Non-pigmented ciliary epithelial cell (primary cell): ENCODE measurements around the gene THSD8.
"Not testable (repeated sequence)": the region's sequence is repeated elsewhere in the genome, so short reads cannot be mapped to it uniquely, and the experiment has no call there.

ENCODE experiments used
- DNase-seq: peaks from one replicate; pipeline ENCODE4 v3.0.0-alpha.2; 2010; ENCODE audit warnings: low read depth

THSD8 gene

DNA sequence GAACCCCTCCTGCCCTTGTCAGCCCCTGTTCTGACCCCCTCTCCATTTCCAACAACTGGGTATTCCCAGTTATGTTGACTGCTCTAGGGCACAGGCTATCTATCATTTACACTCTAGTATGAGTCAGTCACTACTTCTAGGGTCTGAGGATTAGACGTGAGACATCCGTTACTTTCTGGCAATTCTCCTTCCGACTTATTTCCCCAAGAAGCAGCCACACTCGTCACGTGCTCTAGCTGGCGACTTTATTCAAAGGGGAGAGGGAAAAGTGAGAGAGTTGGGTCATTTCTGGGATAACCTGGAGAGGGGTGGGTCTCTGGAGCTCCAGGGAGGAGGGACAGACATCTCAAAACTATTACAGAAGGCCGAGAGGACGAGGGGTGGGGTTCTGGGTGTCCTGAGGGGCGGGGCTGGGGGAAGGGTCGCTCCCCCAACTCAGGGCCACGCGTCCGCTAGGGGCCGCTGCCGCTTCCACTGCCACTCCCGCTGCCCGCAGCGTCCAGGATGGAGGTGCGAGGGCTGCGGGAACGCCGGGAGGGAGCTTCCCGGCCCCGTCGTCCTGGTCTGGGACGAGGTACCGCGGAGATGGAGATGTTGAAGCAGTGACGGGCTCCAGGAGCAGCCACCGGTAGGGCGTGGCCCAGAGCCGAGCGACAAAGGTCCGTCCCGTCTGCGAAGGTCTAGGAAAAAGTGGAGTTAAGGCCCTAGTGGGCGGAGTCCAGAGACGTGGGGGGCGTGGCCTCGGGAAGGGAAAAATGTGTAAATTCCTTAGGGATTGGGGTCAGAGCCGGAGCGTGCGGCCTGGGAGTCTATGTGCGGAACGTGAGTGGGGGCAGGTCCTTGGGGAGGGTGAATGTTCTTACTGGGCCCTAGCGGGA, 23.6 kb downstream of the THSD8 start:
- DNase-seq = no peak

DNA sequence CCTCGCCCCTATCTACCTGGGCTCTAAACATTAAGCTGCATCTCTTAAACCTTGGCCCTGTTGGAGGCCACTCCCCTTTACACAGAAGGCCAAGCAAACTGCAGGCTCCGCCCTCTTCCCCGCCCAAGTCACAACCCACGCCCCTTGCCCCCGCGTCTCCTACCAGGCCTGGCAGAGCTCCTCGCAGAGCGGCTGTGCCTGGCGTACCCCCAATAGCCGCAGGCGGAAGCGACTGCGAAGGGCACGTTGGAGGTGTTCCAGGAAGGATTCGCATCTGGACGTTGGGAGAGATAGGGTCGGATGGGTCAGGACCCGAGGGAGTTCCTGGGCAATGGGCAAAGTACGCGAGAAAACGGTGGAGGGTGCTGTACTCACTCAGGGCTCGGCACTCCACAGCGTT, 26.6 kb downstream of the THSD8 start:
- no peak for DNase-seq

DNA sequence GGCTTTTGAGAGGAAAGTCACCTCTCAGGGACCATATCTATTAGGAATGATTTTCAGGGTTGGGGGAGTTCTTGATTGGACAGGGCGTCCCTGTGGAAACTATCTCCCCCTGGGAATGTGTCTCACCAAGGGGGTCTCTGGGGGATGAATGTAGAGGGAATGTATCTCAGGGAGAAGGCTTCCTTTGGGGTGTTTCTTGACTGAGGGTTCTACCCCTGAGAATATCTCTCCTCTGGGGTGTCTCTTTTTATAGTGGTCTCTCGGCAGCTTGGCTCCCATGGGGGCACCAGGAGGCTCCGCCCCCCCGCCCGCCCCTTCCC, 31.5 kb downstream of the THSD8 start:
- no peak for DNase-seq

DNA sequence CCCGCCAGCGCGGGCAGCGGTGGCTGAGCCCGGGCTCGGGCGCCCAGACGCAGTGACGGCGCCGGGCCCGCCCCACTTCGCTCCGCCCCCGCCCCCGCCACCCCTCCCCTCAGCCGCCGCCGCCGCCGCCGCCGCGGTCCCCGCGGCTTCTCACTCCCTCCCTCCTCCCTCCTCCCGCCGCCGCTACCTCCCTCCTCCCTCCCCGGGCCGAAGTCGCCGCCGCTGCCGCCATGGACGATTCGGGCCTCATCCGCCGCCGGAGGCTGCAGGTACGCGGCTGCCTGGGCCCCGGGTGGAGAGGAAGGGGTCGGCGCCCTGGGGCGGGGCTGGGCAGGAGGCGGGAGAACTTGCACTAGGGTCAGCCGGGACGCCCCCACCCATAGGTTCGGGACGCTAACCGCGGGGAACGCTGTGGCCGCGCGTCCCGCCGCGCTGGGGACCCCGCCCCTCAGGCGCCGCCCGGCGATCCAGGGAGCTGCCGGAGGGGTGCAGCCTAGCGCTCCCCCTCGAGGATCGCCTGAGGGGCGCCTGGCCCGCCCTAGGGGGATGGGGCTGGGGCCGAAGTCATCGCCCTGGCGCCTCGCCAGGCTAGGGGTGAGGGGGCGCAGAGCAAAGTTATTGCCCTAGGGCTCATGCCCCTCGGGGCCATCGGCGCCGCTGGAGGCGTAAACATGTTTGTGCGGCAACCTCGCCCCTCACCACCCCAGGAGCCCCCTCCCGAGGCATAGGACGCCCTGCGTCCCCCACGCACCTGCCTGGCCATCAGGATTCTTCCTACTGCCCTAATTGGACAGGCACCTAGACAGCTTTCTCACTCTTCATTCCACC, 32.1 kb downstream of the THSD8 start:
- DNase-seq = no peak

DNA sequence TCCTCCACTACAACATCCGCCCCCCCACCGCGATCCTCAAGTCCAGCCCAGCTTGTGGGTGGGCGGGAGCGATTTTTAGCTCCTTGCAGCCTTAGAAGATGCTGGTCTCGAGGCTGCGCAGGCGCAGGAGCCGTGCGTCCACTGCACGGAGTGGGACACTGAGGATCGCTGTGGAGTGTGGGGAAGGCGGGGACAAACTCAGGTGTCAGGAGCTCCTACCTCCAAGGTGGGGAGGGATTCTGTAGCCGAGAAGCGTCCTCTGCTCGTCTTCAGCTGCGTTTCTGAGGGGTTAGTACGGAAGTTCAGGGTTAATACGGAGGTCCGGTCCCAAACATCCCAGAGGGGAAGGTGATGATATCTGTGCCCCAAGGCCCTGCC, 32.7 kb downstream of the THSD8 start, which contains the start of gene RTBDN:
Gene RTBDN (minus strand): TSS at position 14 of the 378 bp plus-strand sequence. CDS start 4,600 bp downstream, outside the sequence.
- no peak for DNase-seq

DNA sequence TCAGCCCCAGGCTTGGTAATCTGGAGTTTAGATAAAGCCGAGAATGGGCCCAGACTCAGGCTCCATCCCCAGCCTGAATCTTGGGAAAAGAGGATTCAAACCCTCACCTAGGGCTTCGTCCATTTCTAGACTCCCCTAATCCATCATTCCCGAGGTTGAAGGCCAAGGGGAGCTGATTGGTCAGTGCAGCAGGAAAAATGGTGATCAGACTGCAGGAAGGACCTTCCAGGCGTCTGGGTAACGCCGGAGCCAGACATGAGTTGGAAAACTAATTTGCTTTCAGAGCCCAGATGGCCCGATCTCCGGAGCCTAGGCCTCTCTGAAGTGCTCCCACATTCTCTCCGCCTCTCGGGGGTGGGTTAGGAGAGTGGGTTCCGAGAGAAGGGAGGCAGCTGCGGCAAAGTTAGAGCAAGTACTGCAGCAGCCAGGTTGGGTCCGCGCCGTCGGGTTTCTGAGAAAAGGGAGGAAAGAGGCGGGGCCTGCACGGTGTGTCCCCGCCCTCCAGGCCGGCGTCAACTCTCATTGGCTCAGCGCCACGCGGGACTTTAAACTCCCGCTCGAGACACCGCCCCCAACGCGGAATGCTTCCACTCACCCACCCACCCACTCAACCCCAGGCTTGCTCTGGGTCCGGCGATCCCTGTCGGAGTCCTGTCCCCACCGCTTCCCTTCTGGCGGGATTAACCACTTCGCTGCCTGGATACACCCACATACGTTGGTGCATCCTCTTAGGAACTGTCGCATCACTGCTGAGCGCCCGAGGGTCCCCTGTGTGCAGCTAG, 33.3 kb downstream of the THSD8 start:
- no peak for DNase-seq

DNA sequence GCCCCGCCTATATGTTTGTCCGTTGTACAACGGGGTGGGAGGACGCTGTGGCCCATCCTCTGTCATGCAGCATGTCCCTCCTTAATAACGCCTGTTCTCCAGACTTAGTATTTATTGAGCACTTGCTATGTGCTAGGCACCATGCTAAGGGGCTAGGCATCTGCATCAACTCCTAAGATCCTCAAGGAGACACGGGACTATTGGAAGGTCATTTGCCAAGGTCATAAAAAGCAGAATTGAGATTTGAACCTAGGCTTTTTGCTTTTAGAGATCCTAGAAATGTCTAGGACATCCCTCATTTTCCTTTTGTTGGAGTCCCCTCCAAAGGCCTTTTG, 34.6 kb downstream of the THSD8 start:
- no peak for DNase-seq

DNA sequence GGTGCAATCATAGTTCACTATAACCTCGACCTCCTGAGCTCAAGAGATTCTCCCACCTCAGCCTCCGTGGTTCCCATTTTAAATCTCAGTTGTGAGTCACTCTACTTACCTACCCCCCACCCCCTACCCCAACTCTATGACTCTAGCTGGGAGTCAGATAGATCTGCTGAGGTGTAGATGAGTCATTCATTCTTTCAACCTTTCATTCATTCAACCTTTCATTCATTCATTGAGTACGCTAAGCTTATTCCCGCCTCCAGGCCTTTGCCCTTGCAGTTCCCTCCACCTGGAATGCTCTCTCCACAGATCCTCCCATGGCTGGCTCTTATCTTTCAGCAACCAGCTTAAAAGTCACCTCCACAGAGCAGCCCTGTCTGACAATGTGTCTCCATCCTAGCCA, 35.4 kb downstream of the THSD8 start:
- no peak for DNase-seq

DNA sequence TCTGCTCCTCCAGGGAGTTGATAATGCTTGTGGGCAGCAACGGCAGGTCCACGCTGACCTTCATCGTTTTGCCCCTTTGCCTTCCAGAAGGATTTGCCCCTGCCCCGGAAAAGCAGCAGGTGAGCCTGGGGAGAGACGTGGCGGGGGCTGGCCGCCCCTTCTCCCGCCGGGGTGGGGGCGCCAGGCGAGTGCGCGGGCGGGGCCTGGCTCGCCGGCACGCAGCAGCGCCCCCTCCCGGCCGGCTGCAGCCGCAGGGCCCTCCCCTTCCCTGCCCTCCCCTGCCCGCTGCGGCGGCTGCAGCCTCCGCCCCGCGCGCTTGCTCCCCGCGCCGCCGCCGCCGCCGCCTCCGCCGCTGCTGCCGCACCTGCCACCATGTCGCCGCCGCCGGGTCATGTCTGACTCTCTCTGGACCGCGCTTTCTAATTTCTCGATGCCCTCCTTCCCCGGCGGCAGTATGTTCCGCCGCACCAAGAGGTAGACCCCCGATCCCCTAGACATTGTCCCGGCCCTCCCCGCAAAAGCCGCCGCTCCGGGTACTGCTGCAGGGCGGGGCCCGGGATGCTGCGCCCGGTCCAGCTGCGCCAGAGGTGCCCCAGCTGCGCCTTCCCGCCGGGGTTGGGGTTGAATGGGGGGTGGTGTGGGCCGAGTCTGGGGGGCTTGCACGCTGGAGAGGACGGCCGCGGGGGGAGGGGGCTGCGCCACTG, 36.5 kb downstream of the THSD8 start, which contains the start of gene MAST1:
Gene MAST1 (plus strand): TSS at position 334 of the 704 bp plus-strand sequence. CDS start 58 bp downstream, at position 392.
- no peak for DNase-seq

DNA sequence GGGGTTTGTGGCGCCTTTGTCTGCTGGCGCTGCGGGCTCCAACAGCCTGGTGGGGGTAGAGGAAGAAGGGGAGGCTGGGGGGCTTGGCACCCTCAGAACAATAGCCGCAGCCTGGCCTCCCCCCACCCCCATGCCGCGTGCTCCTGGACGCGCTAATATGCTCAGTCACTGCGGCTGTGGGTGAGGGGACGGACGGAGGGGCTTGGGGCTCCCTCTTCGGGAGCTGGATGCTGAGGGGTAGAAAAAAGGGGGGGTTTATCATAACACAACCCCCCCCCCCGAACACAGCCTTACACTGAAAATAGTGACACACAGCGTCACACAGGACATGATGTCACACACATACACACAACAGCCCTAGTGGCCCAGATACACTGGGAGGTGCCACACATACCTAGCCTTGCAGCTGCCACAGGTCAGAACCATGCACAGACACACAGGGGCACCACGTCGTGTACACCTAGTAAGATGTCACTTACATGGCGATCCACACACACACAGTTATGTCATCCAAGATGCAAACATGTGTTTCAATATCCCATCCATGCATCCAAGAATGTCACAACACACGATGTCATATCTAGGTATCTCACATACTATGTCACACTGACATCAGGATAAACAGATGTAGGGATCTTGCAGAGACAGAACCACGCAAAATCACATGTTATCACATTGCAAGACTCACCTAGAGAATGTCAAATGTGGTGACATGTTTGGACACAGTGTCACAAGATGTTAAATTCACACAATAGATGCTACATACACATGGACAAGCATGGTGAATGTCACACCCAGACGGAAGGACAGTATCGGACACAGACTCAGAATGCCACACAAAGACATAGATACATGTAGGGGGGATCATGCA, 37.3 kb downstream of the THSD8 start:
- no peak for DNase-seq

DNA sequence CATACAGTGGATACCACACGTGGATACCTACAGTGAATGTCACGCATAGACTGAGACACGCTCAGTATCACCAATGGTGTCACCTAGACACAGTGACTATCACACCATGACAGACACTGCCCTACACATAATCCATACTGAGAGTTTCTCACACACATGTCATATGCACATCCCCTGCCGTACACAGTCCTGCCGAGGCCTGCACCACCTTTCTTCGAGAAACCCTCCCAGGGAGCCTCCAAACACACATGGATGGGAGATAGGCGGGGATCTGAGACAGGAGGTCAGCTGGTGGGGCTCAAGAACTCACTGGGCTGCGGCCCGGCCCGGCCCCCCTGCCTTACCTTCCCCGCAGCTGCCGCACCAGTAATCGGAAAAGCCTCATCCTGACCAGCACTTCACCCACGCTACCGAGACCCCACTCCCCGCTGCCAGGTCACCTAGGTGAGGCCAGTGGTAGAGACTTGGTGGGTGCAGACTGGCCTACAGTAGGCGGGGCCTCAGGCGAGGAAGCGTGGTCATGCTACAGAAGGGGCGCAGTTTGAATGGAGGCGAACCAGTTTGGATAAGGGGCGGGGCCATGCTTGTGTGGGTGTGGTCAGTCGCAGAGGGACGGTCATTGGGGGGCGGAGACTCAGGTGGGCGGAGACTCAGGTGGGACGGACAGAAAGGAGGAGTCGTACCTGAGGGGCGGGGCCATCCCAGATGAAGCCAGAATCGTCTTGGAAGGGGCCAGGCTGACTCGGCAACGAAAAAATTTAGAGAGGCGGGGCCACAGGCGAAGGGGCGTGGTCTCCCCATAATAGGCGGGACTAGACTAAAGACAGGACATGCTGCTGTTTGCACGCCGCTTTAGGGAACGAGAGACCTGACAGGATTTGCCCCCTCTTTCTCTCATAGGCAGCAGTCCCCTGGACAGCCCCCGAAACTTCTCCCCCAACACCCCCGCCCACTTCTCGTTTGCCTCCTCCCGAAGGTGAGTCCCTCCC, 38.5 kb downstream of the THSD8 start:
- peak; percentile 19 for DNase-seq

DNA sequence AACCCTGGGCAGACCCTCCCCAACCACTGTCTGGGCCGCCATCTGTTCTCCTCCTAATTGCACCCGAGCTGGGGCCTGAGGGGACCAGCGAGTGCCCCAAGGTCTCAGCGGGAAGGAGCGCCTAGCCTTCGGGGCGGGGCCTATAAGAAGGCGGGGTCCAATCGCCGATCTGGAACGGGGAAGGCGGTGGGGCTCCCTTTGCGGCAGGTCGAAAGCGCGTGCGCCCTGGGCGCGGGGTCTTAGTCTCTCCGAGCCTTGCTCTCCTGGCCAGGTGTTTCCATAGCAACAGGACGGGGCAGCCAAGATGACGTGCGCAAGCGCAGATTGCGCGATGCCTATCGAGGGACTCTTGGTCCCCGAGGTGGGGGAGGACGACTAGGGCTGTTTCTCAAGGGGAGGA, 39.2 kb downstream of the THSD8 start:
- no peak for DNase-seq

DNA sequence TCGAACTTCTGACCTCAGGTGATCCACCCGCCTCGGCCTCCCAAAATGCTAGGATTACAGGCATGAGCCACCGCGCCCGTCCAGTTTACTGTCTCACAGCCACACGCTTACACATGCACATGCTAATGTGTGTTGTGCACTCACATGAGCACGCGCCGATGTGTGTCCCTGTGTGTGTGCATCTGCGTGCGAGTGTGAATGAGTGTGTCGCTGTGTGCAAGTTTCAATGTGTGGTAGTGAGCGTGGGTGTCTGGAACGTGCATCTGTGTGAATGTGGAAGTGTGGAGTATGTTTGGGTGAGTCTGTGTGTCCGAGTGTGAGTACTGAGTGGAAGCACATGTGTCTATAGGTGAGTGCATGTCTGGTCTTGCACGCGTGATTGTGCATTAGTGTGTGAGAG, 40.6 kb downstream of the THSD8 start:
- no peak for DNase-seq

DNA sequence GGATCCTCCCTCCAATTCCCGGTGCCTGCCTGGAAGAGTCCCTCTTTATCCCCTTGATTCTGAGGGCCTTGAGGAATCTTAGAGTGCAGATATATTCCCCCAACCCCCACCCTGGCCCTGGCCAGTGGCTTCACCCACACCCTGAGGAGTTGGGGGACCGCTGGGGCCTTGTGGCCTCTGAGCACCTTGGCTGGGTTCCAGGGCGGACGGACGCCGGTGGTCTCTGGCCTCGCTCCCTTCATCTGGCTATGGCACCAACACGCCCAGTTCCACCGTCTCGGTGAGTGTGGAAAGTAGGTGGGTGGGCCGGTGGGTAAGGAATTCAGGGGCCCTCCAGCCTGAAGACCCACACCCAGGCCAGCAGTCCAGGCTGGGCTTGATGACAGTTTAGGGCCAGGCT, 41.5 kb downstream of the THSD8 start:
- DNase-seq = no peak

DNA sequence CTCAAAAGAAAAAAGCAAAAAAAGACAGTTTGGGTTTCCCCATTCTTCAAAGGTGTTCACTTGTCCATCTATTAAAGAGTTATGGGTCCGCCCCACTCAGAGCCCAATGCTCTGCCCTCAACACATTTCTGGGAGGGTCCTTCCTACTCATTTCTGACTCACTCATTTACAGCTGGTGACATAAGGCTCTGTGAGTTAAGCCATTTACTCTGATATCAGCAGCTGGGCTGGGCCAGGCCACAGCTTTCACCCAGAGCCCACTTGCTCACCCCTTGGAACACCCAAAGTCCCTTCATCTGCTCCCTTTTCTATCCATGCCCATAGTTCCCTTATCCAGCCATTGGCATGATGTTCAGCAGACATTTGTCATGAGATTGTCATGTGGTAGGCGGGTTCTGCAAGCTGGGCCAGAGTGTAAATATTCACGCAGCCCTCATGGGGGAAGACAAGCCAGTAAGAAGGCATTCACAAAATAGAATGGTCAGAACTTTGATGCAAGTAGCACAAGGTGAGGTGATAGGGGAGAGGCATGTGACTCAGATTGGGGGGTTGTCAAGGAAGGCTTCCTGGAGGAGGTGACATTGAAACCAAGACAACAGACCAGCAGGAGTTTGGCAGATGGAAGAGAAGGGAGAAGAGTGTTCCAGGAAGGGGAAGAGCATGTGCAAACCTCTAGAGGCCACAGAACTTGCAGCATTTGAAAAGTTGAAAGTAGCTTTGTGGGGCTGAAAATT, 42.3 kb downstream of the THSD8 start:
- DNase-seq = no peak

DNA sequence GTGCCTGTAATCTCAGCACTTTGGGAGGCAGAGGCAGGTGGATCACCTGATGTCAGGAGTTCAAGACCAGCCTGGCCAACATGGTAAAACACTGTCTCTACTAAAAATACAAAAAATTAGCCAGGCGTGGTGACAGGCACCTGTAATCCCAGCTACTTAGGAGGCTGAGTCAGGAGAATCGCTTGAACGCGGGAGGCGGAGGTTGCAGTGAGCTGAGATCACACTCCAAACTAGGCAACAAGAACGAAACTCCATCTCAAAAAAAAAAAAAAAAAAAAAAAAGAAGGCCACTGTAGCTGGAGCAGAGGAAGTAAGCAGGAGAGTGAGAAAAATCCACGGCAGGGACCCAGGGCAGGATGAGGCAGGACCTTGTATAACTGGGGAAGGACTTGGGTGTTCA, 44.7 kb downstream of the THSD8 start:
- DNase-seq = not testable (repeated sequence)

DNA sequence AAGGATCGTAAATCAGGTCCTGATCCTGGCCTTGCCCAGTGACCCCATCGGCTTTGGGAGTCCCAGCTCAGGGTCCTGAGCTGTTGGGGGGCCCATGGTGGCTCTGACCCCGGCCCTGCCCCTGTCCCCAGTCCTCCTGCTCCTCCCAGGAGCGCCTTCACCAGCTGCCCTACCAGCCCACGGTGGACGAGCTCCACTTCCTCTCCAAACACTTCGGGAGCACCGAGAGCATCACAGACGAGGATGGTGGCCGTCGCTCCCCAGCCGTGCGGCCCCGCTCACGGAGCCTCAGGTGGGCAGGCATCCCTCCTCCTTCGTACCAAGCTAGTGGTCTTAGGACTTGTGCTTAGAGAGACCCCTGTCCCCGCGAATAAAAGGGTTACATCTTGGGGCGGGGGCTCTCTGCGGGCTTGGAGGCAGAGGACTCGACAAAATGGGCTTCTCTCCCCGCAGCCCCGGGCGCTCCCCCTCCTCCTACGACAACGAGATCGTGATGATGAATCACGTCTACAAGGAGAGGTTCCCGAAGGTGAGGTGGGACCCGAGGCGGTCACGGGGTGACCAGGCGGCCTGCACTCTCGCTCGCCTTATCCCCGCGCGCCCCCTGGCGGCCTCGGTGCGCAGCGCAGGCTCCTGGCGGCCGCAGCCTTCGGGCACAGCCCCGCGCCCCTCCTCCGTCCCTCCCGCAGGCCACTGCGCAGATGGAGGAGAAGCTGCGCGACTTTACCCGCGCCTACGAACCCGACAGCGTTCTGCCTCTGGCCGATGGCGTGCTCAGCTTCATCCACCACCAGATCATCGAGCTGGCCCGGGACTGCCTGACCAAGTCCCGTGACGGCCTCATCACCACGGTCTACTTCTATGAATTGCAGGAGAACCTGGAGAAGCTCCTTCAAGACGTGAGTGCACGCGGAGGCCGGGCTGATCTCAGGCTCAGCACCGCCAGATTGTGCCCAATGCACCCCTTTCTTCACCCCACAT, 45.6 kb downstream of the THSD8 start:
- DNase-seq = no peak
